Effector CD4-positive, alpha-beta T cell (primary cell): ENCODE results near the gene SLC50A1.
A peak's percentile ranks its signal among the peaks of the same experiment; 100 is the strongest.

Experiments
- DNase-seq: peaks from one replicate; pipeline ENCODE4 v3.0.0-alpha.2; 2020

SLC50A1 gene

GRCh38 chr1:155171836-155172731 is 36.4 kb downstream of the SLC50A1 start:
- no peak for DNase-seq

DNA sequence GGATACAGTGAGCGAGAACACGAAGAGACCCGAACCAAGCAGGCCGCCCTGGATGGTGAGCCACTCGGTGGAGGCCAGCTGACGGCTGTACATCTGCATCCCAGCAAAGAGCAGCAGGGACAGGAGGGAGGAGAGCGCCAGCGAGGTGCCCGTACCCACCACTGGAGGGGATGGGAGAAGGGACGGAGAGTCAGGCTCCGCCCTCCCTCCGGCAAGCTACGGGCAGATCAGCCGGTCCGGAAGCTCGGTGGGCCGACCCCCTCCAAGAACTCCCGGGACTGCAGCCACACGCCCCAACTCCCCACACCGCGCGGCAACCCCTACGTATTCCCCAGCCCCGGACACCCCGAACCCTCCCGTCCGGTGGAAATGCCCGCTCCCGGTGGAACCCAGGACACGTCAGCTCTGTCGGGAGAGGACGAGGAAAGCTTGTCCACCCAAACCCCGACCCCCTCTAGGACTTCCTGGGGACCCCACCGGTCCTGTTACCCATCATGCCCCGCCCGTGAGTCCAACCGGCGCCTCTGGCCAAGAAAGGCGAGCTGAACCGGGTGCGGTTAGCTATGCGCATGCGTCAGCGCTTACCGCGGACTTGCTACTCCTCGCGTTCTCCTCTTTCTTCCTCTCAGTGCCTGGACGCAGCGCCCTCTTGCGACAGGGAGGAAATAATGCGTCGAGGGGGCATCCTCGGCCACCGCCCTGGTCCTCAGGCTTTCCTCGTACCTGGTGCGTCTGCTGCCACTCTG is 37.3 kb downstream of the SLC50A1 start, which contains the start of gene KRTCAP2:
Gene KRTCAP2 (minus strand): TSS at position 573 of the 746 bp plus-strand sequence. CDS start 80 bp downstream, at position 493.
- DNase-seq = peak; percentile 91

GRCh38 chr1:155173478-155174323 is 38.0 kb downstream of the SLC50A1 start, which contains the start of gene TRIM46:
TSS of gene TRIM46 (plus strand) at chr1:155173849. CDS start at chr1:155173967, 118 bp downstream.
- peak; percentile 46 for DNase-seq

- DNase-seq = no peak
These were observed 39.0 kb downstream of the SLC50A1 start for GRCh38 chr1:155174324-155175280.

DNA sequence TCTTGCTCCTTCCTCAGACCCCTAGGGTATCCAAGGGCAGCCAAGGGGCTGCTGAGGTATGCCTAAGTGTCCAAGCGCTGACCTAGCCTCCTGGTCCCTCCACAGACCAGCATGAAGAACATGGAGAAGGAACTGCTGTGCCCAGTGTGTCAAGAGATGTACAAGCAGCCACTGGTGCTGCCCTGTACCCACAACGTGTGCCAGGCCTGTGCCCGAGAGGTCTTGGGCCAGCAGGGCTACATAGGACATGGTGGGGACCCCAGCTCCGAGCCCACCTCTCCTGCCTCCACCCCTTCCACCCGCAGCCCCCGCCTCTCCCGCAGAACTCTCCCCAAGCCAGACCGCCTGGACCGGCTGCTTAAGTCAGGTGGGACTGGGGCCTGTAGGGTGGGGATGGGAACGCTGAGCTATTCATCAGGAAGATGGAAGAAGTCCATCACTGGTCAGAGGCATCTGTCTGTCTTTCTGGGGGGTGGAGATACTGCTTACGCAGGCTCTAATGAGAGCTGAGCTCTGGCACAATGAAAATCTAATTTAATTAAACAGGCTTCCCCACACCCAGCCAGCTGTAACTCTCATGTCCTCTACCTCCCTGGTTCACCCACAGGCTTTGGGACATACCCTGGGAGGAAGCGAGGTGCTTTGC is 39.8 kb downstream of the SLC50A1 start:
- DNase-seq = no peak

GRCh38 chr1:155175927-155176371 is 40.3 kb downstream of the SLC50A1 start:
- DNase-seq = no peak

DNA sequence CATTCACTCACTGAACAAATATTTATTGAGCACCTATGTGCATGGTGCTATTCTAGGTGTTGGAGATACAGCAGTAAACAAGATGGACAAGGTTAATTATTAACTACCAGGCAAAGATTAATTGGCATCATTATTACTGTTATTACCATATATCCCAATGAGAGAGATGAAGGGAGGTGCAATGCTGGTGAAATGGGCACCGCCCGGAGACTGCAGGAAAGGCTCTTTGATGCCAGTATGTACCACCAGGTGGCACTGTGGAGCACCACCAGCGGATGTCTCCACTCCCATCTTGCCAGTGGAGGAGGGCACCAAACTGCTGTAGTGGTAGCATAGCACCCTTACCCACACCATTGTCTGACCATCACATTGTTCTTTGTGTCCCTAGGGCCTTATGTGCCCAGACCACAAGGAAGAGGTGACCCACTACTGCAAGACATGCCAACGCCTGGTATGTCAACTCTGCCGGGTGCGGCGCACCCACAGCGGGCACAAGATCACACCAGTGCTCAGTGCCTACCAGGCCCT is 41.0 kb downstream of the SLC50A1 start:
- DNase-seq = peak; percentile 79

DNA sequence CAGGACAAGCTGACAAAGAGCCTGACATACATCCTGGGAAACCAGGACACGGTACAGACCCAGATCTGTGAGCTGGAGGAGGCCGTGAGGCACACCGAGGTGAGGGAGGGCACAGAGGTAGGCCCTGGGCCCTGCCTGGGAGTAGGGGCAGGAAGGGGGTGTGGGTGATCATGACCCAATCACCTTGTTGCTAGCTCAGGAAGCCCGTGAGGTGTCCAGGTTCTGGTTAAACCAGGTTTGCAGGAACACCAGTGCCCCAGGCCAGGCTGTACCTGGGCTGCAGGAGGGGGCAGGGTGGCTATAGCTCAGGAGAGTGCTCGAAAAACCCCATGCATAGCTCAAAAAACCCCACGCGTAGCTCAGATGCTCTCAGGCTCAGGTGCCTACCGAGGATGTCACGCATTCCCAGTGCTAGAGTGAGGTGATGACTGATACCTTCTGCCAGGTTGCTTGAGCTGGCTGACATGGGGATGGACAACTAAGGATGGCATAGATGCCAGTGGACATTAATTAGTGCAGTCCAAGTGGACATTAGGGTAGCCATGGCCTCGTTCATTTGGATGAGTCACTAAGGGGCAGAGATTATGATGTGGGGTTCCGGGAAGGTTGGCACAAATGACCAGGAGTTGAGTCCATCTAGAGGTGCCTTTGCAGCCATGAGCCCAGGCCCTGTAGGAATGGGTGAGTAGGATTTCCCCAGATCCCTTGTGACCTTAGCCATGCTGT is 41.7 kb downstream of the SLC50A1 start:
- no peak for DNase-seq

DNA sequence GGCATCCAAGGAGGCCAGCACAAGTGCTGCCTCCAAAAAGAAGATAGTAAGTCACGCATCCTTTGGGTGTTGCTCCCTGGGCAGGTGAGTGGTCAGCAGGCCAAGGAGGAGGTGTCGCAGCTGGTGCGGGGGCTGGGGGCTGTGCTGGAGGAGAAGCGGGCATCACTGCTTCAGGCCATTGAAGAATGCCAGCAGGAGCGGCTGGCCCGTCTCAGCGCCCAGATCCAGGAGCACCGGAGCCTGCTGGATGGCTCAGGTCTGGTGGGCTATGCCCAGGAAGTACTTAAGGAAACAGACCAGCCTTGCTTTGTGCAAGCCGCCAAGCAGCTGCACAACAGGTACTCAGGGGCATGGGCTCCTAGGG is 42.2 kb downstream of the SLC50A1 start:
- DNase-seq = no peak

GRCh38 chr1:155178441-155179111 is 42.9 kb downstream of the SLC50A1 start:
- no peak for DNase-seq

DNA sequence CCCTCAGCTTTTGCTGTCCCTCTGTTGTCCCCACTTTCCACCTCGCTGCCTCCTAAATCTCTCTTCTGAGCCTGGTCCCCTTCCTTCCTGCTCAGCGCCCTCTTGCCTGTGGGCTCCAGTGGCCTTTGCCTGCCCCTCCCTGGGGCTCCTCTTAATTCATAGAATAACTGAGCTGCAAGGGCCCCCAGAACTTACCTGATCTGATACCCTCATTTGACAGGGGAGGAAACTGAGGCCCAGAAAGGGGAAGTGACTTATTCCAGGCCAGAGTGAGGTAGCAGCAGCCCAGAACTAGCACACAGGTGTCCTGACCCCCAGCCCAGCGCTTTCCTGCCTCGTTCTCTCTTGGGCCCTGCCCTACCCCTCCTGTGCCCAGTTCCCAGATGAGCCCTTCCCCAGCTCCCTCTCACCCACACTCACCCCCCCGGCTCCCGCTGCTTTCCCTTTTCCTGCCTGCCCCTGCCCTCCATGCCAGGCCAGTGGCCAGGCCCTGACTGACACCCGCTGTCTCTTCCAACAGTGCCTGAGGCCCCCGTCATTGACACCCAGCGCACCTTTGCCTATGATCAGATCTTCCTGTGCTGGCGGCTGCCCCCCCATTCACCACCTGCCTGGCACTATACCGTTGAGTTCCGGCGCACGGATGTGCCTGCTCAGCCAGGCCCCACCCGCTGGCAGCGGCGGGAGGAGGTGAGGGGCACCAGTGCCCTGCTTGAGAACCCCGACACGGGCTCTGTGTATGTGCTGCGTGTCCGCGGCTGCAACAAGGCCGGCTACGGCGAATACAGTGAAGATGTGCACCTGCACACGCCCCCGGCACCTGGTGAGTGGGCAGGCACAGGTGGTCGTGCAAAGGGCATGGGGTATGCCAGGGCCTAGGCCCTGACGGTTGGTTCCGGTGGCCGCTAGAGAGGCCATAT is 43.7 kb downstream of the SLC50A1 start:
- DNase-seq = no peak

DNA sequence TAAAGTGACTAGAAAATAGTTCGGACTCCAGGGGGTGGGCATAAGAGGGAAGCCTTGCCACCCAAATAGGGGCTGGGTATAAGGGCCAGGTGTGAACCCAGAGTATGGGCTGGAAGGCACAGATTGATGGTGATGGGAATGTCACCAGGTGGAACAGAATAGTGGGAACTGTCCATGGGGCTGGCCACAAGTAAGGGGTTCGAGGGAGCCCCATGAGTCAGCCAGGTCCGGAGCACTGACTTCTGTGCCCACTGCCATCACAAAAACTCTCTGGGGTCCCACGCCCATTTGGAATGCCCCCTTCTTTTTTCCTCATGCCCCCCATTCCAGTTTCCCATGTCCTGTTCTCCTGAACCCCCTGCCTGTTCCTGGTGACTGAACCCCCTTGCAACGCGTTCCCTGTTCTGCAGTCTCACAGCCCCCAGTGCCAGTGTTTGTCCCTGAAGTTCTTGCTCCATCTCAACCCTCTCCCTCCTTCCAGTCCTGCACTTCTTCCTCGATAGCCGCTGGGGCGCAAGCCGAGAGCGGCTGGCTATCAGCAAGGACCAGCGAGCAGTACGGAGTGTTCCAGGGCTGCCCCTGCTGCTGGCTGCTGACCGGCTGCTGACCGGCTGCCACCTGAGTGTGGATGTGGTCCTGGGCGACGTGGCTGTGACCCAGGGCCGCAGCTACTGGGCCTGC is 45.9 kb downstream of the SLC50A1 start:
- no peak for DNase-seq

DNA sequence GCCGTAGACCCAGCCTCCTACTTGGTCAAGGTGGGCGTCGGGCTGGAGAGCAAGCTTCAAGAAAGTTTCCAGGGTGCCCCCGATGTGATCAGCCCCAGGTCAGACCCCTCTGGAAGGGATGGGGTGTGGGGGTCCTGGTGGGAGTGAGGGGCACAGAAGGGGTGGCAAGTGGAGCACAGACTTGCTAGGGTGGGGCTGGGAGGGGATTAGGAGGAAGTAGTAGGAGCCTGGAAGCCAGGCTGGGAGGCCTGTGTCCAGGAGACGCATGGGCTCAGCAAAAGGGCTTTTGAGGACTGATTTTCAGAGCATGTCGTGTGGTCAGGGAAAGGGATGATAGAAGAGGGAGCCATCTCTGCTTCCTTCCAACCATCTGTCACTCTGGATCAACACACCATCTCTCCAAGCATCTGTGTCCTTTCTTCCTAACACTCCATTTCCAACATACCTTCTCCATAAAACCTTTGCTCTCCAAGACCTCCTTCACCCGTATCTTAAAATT is 46.4 kb downstream of the SLC50A1 start:
- no peak for DNase-seq

DNA sequence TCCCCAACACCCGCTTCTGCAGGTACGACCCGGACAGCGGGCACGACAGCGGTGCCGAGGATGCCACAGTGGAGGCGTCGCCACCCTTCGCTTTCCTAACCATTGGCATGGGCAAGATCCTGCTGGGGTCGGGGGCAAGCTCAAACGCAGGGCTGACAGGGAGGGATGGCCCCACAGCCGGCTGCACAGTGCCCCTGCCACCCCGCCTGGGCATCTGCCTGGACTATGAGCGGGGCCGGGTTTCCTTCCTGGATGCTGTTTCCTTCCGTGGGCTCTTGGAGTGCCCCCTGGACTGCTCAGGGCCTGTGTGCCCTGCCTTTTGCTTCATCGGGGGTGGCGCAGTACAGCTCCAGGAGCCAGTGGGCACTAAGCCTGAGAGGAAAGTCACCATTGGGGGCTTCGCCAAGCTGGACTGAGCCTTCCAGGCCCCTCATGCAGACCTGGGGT is 48.1 kb downstream of the SLC50A1 start:
- no peak for DNase-seq

- no peak for DNase-seq
These were observed 48.7 kb downstream of the SLC50A1 start for GRCh38 chr1:155184351-155184811.

DNA sequence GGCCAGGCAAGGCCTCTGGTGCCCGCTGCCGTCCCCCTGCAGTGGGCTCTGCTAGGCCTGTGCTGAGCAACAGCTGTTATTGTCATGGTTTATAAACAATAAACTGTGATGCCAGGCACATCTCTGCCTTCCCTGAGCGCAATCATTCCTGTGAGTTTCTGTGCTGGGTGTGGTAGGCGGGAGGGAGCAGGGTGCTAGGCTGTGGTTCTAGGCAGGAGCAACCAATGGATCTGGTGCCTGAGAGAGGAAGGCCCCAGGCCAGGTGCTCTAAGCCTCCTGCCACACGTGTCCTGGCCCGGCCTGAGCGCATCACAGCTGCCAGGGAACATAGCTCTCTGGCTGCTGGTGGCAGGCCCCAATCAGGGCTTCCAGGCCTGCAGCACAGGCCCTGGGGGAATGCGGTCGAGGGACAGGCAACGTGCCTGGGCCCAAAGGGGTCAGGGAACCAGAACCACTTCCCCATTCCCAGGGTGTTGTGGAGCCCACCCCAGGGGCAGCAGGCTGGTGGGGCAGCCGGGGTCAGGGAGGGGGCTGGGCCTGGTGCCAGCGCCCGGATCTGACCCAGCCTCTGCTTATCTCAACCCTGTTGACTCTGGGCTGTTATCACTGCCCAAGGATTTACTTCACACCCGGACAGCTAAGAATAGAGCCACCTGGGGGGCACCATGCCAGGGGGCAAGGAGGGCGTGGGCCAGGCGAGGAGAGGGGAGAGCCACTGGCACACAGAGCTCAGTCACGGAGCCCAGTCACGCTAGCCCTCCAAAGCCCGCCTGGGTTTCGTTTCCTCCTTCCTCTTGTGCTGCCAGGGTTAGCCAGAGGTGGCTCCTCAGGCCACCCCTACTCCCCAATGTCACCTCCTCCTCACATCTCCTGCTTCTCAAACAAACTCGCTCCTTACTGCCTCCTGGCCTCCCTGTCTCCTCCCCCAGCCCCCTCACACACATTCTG is 49.5 kb downstream of the SLC50A1 start:
- DNase-seq = no peak
